HL-60 (cell line): ENCODE data around the gene CCR3.

Experiments
- CTCF ChIP-seq: IDR thresholded peaks from one replicate; pipeline ENCODE4 v1.5.1; 2011; ENCODE audit warnings: low read length, control low read depth, inconsistent platforms; ENCODE audit not compliant: insufficient read depth
- POLR2AphosphoS5 ChIP-seq: IDR thresholded peaks from 2 replicates; pipeline ENCODE4 v1.6.1; 2012; ENCODE audit warnings: low read depth
- REST ChIP-seq: IDR thresholded peaks from 2 replicates; pipeline ENCODE4 v1.6.1; 2012; ENCODE audit warnings: low read depth; ENCODE audit not compliant: insufficient replicate concordance

- TF ChIP-seq CTCF = no peak
- no peak for TF ChIP-seq REST
- TF ChIP-seq POLR2AphosphoS5 = no peak
Observed at GRCh38 chr3:46209053-46209452, 33.2 kb upstream of the CCR3 start.
